GM23338 (cell line): Measurements from ENCODE around the gene PEPD.

Experiments used
- CTCF ChIP-seq, 2 experiments: fragments of 200-600 bp in 1 of 2; sonication (generic) in 1 of 2; conservative IDR thresholded peaks; 2 replicates each; pipeline versions ENCODE4 v1.5.1 to v1.6.1; 2016 to 2017; ENCODE audit warnings: antibody characterized with exemption in 2 of 2, low read depth in 2 of 2, mild to moderate bottlenecking in 2 of 2, moderate library complexity in 1 of 2
- JUNB ChIP-seq: IDR thresholded peaks from one replicate; pipeline ENCODE4 v1.6.1; 2016; ENCODE audit warnings: antibody characterized with exemption; ENCODE audit not compliant: unreplicated experiment
- ZNF462 ChIP-seq: fragments of 250-450 bp; sonication (Bioruptor Pico); IDR thresholded peaks from 2 replicates; pipeline ENCODE4 v1.5.0; 2020; ENCODE audit warnings: mild to moderate bottlenecking, moderate library complexity

DNA sequence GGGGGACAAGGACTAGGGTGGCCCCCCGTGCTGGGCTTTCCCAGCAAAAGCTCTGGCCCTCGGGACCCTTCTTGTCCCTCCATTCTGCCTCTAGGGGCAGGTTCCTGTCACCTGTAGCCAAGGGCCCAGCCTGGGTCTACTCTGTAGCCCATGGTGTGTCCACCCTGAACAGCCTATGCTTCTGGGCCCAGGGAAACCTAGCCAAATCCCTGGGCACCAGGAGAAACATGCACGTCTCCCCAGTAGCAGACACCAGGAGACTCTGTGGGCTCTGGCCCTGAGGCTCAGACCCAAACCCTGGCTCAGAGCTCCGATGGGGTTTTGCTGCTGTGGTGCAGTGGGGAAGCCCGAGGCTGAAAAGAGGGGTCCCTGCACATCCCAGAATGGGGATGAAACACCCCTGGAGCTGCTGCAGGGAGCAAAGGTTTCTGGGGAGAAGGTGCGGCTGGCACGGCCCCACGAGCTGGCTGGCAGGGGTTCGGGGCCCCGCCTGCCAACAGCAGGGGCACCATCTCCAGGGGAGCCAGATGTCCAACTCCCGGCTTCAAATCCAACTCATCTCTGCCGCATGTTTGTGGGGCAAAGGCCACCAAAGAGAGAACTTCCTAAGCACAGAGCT is 129.9 kb downstream of the PEPD start:
- TF ChIP-seq ZNF462 (CRISPR knock-in tag) (no peak), JUNB (no peak), CTCF (conservative IDR thresholded peaks at IDR 0.05; ENCODE audit: low read depth in 2 of 2) (no peak)
